Activated T-cell treated with anti-CD3 and anti-CD28 coated beads, Interleukin-2, amount 50 U/mL, for 48 hours (primary cell): ENCODE results near the gene PNPLA6.

Source experiments
- DNase-seq, 2 experiments: peaks; one replicate each; pipeline ENCODE4 v3.0.0-alpha.2; 2020

PNPLA6 gene

GRCh38 chr19:7515645-7516151 is 19.8 kb upstream of the PNPLA6 start, which contains the start of gene ZNF358:
Gene ZNF358, plus strand, starts transcription at chr19:7516103. Its CDS starts 3,140 bp downstream, at chr19:7519243.
- peak; percentile 49 to 67 for DNase-seq

- no peak for DNase-seq
Observed at GRCh38 chr19:7516333-7516732, 19.2 kb upstream of the PNPLA6 start.

DNA sequence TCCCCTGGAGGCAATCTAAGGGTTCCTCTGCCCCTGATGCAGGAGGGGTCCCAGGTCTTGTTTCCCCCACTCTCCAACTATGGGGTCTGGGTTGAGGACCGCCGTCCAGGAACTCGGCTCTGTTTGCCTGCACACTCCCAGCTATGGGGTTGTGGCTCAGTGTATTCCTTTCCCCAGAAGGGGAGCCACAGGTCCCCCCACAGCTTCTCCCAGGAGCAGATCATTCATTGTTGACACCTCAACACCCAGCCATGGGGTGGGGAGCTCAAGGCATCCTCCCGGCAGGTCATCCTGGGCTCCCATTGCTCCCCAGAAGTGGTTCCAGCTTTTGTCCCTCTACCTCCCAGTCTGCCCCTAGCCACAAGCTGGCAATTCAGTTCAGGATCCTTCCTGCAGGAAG is 18.6 kb upstream of the PNPLA6 start:
- no peak for DNase-seq

DNA sequence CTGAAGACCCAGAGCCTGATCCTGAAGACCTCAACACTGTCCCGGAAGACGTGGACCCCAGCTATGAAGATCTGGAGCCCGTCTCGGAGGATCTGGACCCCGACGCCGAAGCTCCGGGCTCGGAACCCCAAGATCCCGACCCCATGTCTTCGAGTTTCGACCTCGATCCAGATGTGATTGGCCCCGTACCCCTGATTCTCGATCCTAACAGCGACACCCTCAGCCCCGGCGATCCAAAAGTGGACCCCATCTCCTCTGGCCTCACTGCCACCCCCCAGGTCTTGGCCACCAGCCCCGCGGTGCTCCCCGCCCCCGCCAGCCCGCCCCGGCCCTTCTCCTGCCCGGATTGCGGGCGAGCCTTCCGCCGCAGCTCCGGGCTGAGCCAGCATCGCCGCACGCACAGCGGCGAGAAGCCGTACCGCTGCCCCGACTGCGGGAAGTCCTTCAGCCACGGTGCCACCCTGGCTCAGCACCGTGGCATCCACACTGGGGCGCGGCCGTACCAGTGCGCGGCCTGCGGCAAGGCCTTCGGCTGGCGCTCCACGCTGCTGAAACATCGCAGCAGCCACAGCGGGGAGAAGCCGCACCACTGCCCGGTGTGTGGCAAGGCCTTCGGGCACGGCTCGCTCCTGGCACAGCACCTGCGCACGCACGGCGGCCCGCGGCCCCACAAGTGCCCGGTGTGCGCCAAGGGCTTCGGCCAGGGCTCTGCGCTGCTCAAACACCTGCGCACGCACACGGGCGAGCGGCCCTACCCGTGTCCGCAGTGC is 16.0 kb upstream of the PNPLA6 start:
- DNase-seq: no peak

GRCh38 chr19:7520131-7521051 is 15.1 kb upstream of the PNPLA6 start:
- no peak for DNase-seq

DNA sequence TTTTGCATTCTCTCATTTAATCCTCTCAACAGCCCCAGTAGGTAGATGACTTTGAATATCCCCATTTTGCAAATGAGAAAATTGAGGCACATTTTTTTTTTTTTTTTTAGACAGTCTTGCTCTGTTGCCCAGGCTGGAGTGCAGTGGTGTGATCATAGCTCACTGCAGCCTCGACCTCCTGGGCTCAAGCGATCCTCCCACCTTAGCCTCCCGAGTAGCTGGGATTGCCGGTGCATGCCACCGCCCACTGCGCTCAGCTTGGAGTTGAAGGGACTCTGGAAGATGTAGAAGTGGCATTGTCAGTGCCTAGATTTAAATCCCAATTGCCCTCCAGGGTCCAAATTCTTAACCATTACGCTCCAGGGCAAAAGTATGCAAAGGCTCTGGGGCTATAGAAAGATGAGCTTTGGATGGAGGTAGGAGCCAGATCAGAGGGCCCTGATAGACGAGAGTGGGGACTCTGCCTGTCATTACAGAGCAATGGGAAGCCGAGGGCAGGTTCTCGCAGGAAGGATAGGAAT is 13.9 kb upstream of the PNPLA6 start:
- DNase-seq: no peak

GRCh38 chr19:7522072-7522922 is 13.2 kb upstream of the PNPLA6 start, which contains the start of gene MCOLN1:
Gene MCOLN1, plus strand, starts transcription at chr19:7522624. Its CDS starts 127 bp downstream, at chr19:7522751.
- peak; percentile 99 to 100 for DNase-seq

GRCh38 chr19:7522923-7523667 is 12.4 kb upstream of the PNPLA6 start:
- no peak for DNase-seq

DNA sequence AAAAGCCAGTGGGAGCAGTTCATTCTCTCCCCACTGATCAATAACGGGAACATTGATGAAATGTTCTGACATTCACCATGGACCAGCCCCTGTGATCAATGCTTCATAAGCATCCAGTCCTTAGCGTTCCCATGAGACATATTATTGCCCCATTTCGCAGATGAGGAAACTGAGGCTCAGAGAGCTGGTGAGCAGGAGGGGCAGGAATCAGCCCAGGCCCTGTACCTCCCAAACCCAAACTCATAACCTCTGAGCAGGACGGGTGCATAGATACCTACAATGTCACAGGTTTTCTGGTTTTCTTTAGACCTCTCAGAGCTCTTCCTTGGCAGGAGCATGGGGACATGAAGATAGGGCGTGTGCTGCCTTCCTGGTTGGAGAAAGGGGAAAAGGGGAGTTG is 11.0 kb upstream of the PNPLA6 start:
- DNase-seq: no peak

- no peak for DNase-seq
Observed at GRCh38 chr19:7524992-7525739, 10.4 kb upstream of the PNPLA6 start.

- no peak for DNase-seq
Observed at GRCh38 chr19:7526059-7526929, 9.2 kb upstream of the PNPLA6 start.

DNA sequence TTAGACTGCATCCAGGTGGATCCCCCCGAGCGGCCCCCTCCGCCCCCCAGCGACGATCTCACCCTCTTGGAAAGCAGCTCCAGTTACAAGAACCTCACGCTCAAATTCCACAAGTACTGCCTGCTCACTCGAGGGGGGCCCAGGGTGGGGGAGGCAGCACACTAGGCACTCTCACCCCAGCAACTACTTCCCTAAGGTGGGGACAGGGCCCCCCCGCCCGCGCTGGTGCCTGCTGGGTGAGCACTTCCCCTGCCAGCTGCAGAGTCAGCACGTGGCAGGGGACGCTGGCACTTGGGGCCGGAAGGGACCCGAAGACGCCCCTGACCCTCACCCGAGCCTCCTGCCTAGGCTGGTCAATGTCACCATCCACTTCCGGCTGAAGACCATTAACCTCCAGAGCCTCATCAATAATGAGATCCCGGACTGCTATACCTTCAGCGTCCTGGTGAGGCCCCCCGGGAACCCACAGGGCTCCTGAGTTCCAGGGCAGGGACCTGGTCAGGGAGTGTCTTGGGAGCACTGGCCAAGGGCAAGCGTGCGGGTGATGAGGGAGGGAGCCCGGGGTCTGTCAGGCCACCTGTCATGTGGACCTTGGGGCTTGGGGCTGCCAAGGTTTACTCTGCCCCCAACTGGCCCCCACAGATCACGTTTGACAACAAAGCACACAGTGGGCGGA is 7.9 kb upstream of the PNPLA6 start:
- DNase-seq: no peak

DNA sequence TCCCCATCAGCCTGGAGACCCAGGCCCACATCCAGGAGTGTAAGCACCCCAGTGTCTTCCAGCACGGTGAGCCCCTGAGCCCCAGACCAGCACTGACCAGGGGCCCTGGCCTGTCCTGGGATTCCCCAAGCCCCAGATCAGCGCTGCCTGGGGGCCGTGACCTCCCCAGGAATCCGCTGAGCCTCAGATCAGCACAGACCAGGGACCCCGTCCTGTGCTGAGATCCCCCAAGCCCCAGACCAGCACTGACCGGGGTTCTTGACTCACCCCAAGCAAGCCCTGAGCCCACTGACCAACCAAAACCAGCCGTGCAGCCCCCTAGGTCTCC is 7.4 kb upstream of the PNPLA6 start:
- DNase-seq: no peak

DNA sequence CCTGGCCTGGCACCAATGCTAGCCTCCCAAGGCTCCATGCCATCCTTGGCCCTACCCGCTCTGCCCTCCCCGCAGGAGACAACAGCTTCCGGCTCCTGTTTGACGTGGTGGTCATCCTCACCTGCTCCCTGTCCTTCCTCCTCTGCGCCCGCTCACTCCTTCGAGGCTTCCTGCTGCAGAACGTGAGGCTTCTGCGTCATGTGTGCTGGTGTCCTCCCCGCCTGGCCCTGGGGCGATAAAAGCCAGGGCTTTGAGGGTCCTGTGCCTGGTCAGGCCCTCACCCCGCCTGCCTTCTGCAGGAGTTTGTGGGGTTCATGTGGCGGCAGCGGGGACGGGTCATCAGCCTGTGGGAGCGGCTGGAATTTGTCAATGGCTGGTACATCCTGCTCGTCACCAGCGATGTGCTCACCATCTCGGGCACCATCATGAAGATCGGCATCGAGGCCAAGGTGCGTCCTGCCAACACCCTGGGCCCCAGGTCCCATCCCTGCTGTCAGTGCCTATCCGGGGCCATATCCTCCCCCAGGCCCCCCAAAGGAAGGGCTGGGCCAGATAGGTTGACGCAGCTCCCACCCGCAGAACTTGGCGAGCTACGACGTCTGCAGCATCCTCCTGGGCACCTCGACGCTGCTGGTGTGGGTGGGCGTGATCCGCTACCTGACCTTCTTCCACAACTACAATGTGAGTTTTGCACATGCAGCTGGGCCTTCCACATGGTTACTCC is 6.8 kb upstream of the PNPLA6 start:
- DNase-seq: no peak

DNA sequence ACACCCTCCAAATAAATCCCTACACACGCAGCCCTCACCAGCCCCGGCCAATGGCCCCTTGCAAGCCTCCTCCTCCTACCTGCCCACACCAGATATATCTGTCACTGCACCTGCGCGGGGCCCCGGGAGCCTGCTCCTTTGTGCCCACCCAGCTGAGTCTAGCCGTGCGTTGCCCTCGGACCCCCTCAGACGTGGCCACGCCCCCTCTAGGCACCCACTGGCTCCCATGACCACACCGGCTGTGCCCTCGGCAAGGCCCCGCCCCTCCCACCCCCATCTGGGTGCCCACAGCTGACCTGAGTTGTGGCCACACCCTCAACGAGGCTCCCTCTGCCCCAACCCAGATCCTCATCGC is 6.3 kb upstream of the PNPLA6 start:
- no peak for DNase-seq

- no peak for DNase-seq
Observed at GRCh38 chr19:7529610-7530490, 5.7 kb upstream of the PNPLA6 start.

DNA sequence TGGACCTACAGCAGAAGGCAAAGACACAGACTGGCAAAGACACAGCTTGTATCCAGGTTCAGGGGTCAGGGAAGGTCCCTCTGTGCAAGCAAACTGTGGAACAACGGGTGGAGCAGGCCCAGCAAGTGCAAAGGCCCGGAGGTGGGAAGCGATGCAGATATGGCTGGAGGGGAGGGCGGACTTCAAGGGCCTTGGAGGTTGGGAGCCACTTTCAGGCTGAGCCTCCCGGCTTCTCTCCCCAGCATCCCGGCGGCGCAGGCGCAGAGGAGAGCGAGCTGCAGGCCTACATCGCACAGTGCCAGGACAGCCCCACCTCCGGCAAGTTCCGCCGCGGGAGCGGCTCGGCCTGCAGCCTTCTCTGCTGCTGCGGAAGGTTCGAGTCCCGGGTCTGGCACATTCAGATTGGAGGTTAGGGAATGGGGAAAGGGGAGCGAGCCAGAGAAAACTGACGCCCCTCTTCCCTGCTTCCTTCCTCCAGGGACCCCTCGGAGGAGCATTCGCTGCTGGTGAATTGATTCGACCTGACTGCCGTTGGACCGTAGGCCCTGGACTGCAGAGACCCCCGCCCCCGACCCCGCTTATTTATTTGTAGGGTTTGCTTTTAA is 2.1 kb upstream of the PNPLA6 start:
- DNase-seq: peak in 1 of 2 experiments; percentile 26
